Activated T-cell treated with anti-CD3 and anti-CD28 coated beads for 4 hours (primary cell): ENCODE results near the gene MYL4.
"Not testable (repeated sequence)": the region's sequence is repeated elsewhere in the genome, so short reads cannot be mapped to it uniquely, and the experiment has no call there.

Experiments used
- DNase-seq: peaks from one replicate; pipeline ENCODE4 v3.0.0-alpha.2; 2020

The MYL4 gene

GRCh38 chr17:47197821-47198220 is 11.3 kb upstream of the MYL4 start:
- no peak for DNase-seq

GRCh38 chr17:47199627-47200324 is 9.4 kb upstream of the MYL4 start:
- DNase-seq: no peak

- DNase-seq: no peak
Measured at GRCh38 chr17:47200325-47200664, 8.9 kb upstream of the MYL4 start.

GRCh38 chr17:47201166-47201565 is 8.0 kb upstream of the MYL4 start:
- DNase-seq: no peak

- DNase-seq: peak; percentile 38
Measured at GRCh38 chr17:47203984-47204721, 5.0 kb upstream of the MYL4 start.

- peak; percentile 9 for DNase-seq
Measured at GRCh38 chr17:47204722-47205418, 4.3 kb upstream of the MYL4 start.

- DNase-seq: peak; percentile 42
Measured at GRCh38 chr17:47205419-47205963, 3.7 kb upstream of the MYL4 start.

GRCh38 chr17:47207143-47208067 is 1.7 kb upstream of the MYL4 start:
- DNase-seq: no peak

GRCh38 chr17:47209499-47209898 is 351 bp downstream of the MYL4 start:
- DNase-seq: no peak

GRCh38 chr17:47210105-47210504 is 957 bp downstream of the MYL4 start:
- DNase-seq: no peak

GRCh38 chr17:47210779-47211178 is 1.6 kb downstream of the MYL4 start:
- no peak for DNase-seq

GRCh38 chr17:47212458-47212857 is 3.3 kb downstream of the MYL4 start:
- DNase-seq: no peak

- no peak for DNase-seq
Measured at GRCh38 chr17:47213540-47213939, 4.4 kb downstream of the MYL4 start.

GRCh38 chr17:47214931-47215330 is 5.8 kb downstream of the MYL4 start:
- no peak for DNase-seq

GRCh38 chr17:47216821-47217220 is 7.7 kb downstream of the MYL4 start:
- DNase-seq: not testable (repeated sequence)

GRCh38 chr17:47217279-47217678 is 8.1 kb downstream of the MYL4 start:
- not testable (repeated sequence) for DNase-seq

GRCh38 chr17:47218896-47219430 is 9.8 kb downstream of the MYL4 start:
- no peak for DNase-seq

- DNase-seq: no peak
Measured at GRCh38 chr17:47219621-47220475, 10.7 kb downstream of the MYL4 start.

GRCh38 chr17:47220531-47220999 is 11.4 kb downstream of the MYL4 start:
- DNase-seq: no peak

GRCh38 chr17:47221154-47221553 is 12.0 kb downstream of the MYL4 start:
- DNase-seq: no peak

- DNase-seq: no peak
Measured at GRCh38 chr17:47222047-47222446, 12.9 kb downstream of the MYL4 start.
